ENCODE measurements around the gene MLH3.

GRCh38 chr14:75069121-75069810, 18.0 kb upstream of the MLH3 start, which contains the start of gene ZC2HC1C:
- TF ChIP-seq REST (IDR thresholded peaks at IDR 0.05; ENCODE audit: insufficient read depth in 1 of 2, low read depth in 2 of 2, low read length in 2 of 2) = no peak
- TF ChIP-seq TAF1 (IDR thresholded peaks at IDR 0.05; ENCODE audit: borderline replicate concordance, insufficient read depth, low read length) = no peak
- no peak for TF ChIP-seq POLR2AphosphoS5 (IDR thresholded peaks at IDR 0.05; ENCODE audit: low read depth, low read length)
